ENCODE data around the gene C6.
"Not testable (repeated sequence)": the region's sequence is repeated elsewhere in the genome, so short reads cannot be mapped to it uniquely, and the experiment has no call there.

Gene C6

DNA sequence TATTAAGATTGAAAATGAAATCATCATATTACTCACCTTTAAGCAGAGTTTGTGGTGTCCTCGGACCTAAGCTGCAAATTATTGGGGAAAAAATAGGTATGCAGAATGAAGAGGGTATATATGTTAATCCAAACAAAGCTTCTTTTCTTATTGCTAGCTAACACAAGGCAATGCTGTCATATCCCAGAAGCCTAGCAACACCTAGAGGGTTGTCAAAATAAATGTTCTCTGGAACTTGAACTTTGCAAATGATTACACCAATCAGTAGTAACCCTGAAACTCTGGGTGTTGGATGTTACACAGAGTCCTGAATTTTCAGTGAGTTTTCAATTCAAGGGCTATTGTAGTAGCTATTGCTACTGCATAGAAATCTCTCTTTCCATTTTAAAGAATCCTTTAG is at the start of gene C6:
Gene C6, minus strand, starts transcription at position 193 of the 400 bp plus-strand sequence. CDS start 10,302 bp downstream, outside the sequence.
- DNase-seq (ENCODE audit: low read depth in 2 of 2) = no peak

DNA sequence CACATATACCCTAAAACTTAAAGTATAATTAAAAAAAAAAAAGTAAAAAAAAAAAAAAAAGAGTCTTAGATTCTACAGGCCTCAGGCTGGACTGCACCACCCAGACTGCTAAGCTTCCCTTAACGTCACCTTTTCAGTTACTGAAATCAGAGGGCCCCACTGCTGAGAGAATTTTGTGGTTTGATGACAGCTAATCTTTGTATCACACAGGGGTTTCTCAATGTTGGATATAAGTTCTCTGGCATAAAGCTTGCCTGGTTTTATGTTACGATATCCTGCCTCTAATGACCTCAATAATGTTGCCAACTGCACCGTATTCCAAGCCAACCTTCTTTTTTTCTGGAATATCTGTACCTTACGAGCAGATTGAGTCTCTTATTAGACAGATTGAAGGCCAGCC is 43.1 kb upstream of the C6 start:
- DNase-seq (ENCODE audit: low read depth in 2 of 2) = no peak

DNA sequence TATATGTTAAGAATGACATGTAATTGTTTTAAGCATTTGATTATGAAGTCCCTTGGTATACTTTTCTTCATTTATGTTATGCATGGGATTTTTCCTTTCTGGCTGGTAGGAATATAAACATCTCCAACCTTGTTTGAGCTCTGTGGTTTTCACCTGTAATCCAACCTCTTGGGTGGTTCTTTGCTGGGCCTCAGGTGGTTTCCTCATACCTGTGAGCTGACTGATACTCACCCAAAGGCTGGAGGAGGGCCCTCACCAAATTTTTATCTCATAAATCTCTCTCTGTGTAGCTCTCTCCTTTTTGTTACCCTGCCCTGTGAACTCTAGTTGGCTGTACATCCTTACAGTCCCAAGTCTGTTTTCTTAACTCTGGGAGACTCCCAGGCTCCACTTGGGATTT is 39.8 kb upstream of the C6 start:
- DNase-seq (ENCODE audit: low read depth in 2 of 2) = no peak

DNA sequence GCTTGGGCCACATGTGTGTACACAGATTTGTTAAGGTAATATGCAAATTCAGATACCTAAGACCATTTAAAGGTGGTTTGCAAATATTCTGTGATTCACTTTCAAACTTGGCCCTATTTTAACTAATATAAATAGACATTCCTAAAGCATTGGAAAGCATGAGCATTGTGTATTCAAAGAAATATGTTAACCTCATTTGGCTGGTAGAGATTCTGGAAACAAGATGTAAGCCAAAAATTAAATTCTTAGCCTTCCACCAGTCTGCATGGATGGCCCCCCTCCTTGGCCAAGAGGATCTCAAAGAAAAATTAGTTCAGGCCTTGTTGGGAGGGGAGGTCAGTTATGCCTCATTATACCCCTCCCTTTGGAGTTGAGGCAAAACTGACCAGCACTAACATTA is 38.7 kb upstream of the C6 start:
- no peak for DNase-seq (ENCODE audit: low read depth in 2 of 2)

DNA sequence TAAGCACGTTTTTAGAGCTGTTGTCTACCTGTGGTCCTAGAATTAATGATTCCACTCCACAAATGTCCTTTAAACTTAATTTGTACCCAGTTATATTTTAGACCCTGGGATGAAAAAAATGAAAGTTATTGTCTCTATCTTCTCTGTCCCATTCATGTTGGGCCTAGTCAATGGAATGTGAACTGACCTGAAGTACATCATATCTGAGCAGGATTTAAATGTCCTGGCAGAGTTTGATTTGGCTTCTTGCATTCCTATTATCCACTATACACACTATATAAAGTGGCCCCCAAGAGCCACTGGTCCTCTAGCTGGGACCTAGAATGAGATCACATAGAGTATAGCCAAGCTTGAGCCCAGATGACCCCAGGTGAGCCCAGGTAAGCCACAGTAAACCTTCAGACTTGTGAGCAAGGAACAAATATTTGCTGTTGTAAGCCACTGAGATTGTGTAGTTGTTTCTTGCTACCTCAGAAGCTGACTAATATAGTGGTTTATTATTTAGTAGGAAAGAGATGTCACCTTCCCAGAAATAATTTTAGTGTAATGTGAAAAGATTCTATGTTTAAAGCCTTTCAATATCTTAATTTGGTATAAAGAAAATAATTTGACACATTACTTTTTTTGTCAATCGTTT is 37.1 kb upstream of the C6 start:
- DNase-seq (ENCODE audit: low read depth in 2 of 2) = no peak

DNA sequence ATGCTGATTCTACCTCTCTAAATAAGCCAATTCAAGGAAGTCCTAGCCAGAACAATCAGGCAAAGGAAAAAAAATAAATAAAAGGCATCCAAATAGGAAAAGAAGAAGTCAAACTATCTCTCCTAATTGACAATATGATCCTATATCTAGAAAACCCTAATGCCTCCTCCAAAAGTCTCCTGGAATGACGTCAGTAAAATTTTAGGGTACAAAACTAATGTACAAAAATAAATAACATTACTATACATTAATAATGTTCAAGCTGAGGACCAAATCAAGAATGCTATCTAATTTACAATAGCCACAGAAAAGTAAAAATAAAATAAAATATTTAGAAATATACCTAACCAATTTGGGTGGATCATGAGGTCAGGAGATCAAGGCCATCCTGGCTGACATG is 33.8 kb upstream of the C6 start:
- no peak for DNase-seq (ENCODE audit: low read depth in 2 of 2)

DNA sequence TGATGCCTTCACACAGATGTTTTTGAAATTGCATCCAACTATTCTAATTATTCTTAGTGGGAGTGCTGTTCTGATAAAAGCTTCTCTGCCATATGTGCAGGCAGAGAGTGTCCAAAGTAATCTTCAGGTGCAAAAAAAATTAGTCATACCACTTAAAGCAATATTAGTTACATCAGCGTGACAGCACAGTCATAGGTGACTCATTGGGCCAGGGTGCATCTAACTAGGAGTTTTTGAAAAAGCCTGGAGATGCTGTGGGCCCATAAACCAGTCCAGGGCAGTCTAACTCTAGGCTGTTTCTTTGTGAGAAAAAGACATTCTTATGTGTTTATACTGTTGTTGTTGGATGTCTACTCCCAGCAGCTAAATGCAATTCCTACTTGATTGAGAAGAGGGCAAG is 33.0 kb upstream of the C6 start:
- no peak for DNase-seq (ENCODE audit: low read depth in 2 of 2)

DNA sequence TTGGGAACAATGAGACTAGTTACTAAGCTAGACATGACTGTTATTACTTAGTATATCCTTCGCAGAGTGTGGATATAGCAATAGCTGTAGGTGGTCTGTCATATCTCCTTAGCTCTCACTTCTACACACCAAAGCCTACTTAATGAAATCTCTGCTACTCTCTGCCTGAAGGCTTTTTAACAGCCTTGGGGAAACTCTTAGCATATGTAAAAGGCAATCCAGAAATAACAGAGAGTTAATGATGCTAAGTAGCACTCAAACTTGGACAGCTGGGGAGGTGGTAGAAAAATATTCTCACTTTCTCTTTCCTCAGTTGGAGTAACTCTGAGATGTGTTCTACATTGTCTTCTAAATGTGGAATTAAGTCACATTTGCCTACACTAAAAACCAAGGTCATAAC is 30.2 kb upstream of the C6 start:
- DNase-seq (ENCODE audit: low read depth in 2 of 2) = no peak

DNA sequence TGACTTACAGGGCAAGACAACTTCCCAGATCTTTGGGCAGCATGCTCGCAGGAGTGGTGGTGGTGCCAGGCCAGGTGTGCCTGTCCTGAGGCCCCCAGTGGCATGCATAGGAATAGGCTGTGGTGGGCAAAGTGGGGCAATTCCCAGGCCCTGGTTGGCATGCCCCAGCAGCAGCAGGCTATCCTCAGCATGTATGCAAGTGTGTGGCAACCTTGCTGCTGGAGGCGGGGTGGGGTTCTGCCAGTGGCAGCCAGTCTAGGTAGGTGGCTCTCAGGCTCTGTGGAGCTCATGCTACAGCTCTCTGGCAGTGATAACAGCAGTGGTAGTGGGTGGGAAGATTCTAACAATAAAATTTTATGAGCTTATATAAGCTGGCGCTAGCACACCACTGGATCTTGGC is 27.7 kb upstream of the C6 start:
- no peak for DNase-seq (ENCODE audit: low read depth in 2 of 2)

DNA sequence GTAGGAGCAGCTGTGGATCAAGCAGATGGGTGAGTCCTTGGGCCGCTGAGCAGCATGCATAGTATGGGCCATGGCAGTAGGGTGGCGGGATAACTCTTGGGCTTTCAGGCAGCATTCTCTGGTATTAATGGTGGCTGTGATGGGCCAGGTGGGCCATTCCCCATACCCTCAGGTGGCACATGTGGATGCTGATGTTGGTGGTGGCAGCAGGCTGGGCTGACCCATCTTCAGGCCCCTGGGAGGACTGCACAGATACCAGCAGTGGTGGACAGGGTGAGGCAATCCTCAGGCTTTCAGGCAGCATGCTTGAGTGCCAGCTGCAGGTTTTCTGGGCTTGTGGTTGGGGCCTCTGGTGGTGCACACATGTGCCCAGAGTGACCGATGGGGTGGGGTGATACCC is 27.1 kb upstream of the C6 start:
- no peak for DNase-seq (ENCODE audit: low read depth in 2 of 2)

DNA sequence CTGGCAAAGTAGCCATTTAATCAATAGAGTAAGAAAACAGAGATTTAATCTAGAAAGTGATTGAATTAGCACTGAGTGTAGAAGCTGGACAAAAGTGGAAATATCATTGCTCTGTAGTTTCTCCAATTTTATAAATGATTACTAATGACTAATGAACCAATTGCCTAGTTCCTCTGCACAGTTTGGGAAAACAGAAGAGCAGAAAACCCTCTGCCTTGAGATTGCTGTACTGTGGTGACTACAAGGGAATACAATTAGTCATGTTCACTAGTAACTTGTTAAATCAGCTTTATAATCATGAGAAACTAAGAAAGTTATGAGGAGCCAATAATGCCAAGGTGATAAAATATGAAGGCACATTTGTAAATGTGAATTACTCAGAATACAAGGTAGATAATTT is 21.1 kb upstream of the C6 start:
- DNase-seq (ENCODE audit: low read depth in 2 of 2) = no peak

DNA sequence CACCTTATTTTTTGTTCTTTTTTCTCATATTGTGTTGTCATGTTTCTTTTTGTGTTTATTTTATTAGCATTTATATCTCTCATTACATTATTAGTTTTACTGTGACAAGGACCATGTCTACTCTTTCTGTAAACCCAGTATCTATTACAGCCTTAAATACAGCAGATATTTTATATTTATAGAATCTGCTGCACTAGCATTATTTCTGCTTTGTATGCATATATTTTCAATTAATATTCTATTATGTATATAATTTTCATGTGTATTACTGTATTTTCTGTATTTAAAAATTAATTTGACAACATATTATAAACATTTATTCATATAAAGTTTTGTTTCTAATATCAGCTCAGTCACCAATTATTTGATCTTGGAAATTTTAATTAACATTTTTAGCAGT is 19.5 kb upstream of the C6 start:
- DNase-seq (ENCODE audit: low read depth in 2 of 2) = no peak

DNA sequence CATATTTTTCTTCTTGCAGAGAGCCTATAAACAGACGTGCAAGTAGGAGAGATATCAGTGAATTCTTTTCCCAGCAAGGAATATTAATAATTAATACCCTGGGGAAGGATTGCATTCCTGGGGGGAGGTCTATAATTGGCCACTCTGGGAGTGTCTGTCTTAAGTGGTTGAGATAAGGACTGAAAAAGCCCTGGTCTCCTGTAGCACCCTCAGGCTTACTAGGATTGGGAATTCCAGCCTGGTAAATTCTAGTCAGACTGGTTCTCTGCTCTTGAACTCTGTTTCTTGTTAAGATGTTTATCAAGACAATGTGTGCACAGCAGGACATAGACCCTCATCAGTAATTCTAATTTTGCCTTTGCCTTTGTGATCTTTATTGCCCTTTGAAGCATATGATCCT is 16.9 kb upstream of the C6 start:
- DNase-seq (ENCODE audit: low read depth in 2 of 2) = not testable (repeated sequence)

DNA sequence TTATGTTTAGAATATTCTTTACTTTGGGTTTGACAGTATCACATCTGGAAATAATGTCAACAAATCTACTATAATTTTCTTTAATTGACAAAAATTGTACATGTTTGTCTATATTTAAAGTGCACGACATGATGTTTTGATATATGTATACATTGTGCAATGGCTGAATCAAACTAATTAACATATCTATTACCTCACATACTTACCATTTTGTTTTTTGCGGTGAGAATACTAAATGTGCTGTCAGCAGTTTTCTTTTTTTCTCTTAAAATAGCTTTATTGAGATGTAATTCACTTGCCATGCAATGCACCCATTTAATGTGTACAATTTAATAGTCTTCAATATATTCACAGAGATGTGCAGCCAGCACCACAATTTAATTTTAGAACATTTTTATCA is 10.6 kb upstream of the C6 start:
- no peak for DNase-seq (ENCODE audit: low read depth in 2 of 2)

DNA sequence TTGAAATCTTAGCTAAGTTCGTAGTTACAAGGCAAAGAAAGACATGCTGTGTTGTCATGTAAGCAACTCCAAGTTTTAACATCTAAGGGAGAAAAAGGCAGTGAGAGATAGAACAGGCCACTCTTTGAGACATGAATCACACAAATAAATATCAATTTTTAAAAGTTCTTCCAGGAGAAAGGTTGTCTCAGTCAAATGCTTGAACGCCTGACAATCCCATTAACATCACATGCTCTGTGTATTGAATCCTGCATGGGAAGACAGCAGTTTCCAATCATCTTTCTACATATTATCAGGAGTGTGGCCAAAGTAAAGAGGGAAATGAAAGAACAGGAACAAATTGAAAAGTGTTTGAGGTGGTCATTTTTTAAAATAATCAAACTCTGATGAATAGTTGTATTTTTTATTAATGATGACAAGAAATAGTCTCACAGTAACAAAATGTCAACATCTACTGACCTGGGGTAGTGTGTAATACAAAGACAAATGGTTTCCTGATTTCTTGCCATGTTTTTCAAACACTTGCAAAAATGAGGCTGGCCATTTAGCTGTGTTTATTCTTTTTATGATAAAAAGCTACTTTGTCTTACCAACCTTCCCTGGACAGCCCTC is 6.4 kb upstream of the C6 start:
- no peak for DNase-seq (ENCODE audit: low read depth in 2 of 2)

DNA sequence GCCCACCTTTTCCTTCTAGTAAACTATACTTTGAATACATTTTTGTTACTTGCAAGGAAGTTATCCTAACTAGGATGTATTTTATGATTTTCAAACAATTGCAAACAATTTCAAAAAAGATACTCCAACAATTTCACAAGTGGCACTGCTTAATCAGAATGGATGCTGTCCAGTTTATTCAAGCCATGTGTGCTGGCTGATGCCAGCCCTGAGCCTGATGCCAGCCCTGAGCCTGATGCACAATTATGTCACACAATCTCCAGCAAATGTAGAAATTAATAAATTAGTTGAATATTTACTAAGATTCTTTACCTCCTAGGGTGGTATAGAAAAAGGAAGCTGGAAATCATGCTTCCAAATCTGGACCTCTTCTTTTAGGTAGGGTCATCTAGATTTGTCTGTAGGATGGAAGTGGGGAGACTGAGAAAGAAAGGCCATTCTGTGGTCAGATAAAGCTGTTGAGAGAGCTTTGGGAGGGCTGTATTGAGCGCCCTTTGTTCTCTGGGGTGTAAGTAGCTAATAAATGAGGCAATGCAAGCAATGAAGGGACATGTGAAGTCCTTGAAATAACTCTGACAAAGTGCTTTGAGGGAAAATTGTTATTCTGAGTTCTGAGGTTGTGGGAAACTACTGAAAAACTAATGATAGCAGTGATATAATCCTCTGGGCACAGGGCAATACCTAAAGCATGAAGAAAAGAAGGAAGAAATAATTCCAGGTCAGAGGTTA is 5.8 kb upstream of the C6 start:
- DNase-seq (ENCODE audit: low read depth in 2 of 2) = no peak

DNA sequence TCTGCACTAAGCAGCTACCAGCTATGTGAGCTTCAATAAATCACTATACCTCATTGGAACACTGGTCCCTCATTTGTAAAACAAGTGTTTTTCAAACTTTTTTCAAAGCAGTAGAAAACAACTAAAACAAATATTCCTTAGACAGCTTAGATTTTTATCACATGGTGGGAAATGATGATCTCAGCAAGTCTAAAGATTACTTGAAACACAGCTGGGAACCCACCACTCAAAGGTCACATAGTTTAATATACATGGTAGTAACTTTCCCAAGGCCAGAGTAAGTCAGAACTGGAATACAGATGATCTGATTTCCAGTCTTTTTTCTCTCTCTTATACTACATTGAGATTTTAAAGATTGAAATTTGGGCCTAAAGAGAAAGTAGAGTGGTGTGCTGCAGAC is 850 bp upstream of the C6 start:
- DNase-seq (ENCODE audit: low read depth in 2 of 2) = no peak

DNA sequence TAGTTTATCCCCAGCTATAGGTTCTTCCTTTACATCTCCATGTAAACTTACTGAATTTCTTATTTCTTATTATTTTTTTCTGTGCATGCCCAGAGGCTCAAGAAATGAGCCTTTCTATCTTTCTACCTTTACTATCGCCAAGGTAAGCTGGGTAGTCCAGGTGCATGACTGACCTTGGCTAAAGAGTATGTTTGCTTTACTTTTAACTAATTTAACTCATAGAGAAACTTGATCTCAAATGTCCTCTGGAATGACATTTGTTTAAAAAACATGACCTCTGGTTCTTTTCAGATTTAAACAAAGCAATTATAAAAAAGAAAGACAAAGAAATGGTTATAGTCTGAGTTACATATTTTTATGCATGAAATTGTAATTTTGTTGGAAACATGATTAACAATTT is 397 bp downstream of the C6 start:
- no peak for DNase-seq (ENCODE audit: low read depth in 2 of 2)

DNA sequence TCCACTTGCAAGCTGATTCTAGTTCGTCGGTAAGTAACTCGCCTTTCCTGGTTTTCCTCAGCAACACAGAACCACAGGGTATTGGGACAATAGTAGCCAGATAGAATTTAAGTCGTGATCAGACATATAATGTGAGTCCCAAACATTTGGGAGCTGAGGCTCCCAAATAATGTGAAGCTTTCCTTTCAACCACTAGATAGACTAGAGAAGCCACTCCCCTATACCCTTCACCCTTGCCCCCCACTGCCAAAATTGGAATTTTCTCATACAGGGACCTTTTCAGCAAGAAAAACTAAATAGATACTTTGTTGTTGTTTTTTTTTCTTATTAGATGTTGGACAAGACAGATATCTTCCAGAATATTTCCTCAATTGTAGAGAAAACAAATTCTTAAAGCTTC is 1.9 kb downstream of the C6 start:
- DNase-seq (ENCODE audit: low read depth in 2 of 2) = no peak

DNA sequence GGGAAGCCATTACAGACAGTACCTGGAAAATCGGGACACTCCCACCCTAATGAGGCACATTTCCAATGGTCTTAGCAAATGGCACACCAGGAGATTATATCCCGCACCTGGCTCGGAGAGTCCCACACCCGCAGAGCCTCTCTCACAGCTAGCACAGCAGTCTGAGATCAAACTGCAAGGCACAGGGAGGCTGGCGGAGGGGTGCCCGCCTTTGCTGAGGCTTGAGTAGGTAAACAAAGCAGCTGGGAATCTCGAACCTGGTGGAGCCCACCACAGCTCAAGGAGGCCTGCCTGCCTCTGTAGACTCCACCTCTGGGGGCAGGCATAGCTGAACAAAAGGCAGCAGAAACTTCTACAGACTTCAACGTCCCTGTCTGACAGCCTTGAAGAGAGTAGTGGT is 7.9 kb downstream of the C6 start:
- DNase-seq (ENCODE audit: low read depth in 2 of 2) = not testable (repeated sequence)

DNA sequence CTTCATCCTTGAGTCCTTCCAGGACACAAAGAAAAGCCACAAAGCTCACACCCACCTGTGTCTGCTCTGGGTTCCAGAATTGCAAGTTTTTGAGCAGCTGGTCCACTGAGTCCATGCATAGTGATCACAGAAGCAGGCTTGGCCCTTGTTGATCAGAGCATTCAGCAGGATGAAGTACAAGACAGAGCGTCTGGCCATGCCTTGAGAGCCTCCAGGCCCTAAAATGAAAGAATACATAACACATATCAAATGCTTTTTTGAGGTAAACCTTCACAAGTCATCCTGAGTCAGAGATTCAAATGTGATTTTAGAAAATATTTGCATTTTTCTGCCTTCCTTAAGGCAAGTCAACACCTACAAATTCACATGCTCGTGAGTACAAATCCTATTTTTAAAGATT is 10.3 kb downstream of the C6 start:
- DNase-seq (ENCODE audit: low read depth in 2 of 2) = no peak

DNA sequence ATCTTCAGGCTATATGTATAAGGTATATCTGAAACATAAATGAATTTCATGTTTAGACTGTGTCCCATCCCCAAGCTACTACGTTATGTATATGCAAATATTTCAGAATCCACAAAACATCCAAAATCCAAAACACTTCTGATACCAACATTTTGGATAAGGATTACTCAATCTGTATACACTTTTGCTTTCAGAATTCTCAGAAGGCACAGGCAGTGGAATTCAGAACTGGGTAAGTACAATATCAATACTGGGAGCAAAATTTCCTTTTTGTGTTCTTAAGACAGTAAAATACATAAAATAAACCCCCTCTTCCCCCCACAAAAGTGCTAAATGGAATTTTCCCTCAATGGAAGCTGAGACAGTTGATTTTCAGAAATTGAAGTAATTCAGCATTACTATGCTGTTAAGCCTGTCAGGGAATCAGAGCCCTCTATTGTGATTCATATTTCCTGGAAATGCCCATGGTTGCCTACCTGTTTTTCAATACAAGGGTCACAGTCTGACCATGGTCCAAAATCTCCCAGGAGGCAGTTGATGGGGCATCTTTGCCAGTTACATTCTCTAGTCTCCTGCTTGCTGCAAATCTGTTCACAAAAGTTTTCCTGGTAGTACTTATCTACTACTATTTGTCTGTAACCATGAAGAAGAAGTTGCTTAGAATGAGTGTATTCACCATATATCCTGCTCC is 12.1 kb downstream of the C6 start:
- no peak for DNase-seq (ENCODE audit: low read depth in 2 of 2)

DNA sequence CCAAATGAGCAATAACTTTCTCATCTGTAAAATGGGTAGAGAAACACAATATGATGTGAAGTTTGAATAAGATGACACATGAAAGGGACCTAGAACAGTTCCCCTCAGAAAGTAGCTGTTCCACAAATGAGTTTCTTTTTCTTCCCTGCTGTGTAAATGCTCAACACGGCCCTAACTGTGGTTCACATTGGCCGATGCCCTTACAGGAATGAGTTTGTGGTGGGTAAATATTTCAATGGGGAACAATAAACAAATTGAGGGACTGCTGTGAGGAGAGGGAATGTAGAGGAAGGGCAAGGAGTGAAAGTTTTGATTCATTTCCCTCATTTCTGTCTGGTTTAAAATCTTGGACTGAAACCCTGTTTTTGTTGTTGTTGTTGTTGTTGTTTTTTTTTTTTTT is 12.8 kb downstream of the C6 start:
- DNase-seq (ENCODE audit: low read depth in 2 of 2) = no peak

Data from stimulated activated CD4-positive, alpha-beta T cell treated with anti-CD3 and anti-CD28 coated beads, Interleukin-4, amount 100 ng/mL, for 48 hours (primary cell).